HepG2 (cell line): ENCODE results near the gene LDAH. TPM values are rescaled to one million over a fixed set of nuclear protein-coding genes. Genes with fewer than 3 reads are reported as not detected.
"Not testable (repeated sequence)": the region's sequence is repeated elsewhere in the genome, so short reads cannot be mapped to it uniquely, and the experiment has no call there.

Experiments used
- BCL6 ChIP-seq: IDR thresholded peaks from 2 replicates; pipeline ENCODE4 v1.6.1; 2016; ENCODE audit warnings: missing genetic modification reagents, missing compliant biosample characterization
- FOXA1 ChIP-seq, 2 experiments: fragments of 450-650 bp in 1 of 2; sonication (generic) in 1 of 2; formaldehyde crosslinking in 1 of 2; IDR thresholded peaks; 2 replicates each; pipeline versions ENCODE4 v1.4.0 to v1.6.1; 2016 to 2020; ENCODE audit warnings: missing genetic modification reagents in 1 of 2
- FOXP1 ChIP-seq, 2 experiments: fragments of 450-650 bp in 1 of 2; IDR thresholded peaks; 2 replicates each; pipeline ENCODE4 v1.6.1; 2017 to 2018; ENCODE audit warnings: antibody characterized with exemption in 1 of 2
- GATAD2A ChIP-seq: IDR thresholded peaks from 2 replicates; pipeline ENCODE4 v1.6.1; 2016
- HDAC2 ChIP-seq: sonication (generic); formaldehyde crosslinking; IDR thresholded peaks from 2 replicates; pipeline ENCODE4 v1.4.0; 2020; ENCODE audit warnings: missing genetic modification reagents
- HNF4A ChIP-seq: sonication (generic); formaldehyde crosslinking; IDR thresholded peaks from 2 replicates; pipeline ENCODE4 v1.4.0; 2020; ENCODE audit warnings: missing genetic modification reagents
- NCOA2 ChIP-seq: sonication (generic); formaldehyde crosslinking; IDR thresholded peaks from 2 replicates; pipeline ENCODE4 v1.8.0; 2022; ENCODE audit warnings: inconsistent platforms
- ONECUT2 ChIP-seq: sonication (generic); formaldehyde crosslinking; IDR thresholded peaks from 2 replicates; pipeline ENCODE4 v1.4.0; 2020; ENCODE audit warnings: missing genetic modification reagents
- SIX1 ChIP-seq: sonication (generic); formaldehyde crosslinking; IDR thresholded peaks from 2 replicates; pipeline ENCODE4 v1.4.0; 2020; ENCODE audit warnings: missing genetic modification reagents, borderline replicate concordance
- SOX13 ChIP-seq, 3 experiments: fragments of 450-650 bp in 1 of 3; sonication (generic) in 1 of 3; formaldehyde crosslinking in 1 of 3; IDR thresholded peaks in 2 of 3; conservative IDR thresholded peaks in 1 of 3; 2 replicates each; pipeline versions ENCODE4 v1.5.0 to v1.6.1; 2016 to 2020; ENCODE audit warnings: antibody characterized with exemption in 1 of 3, mild to moderate bottlenecking in 1 of 3, missing compliant biosample characterization in 1 of 3, missing genetic modification reagents in 1 of 3, moderate library complexity in 1 of 3
- TCF7 ChIP-seq: sonication (generic); IDR thresholded peaks from 2 replicates; pipeline ENCODE4 v1.6.1; 2016; ENCODE audit warnings: antibody characterized with exemption, low read depth
- THAP11 ChIP-seq: IDR thresholded peaks from 2 replicates; pipeline ENCODE4 v1.6.1; 2016; ENCODE audit warnings: missing biosample characterization, missing genetic modification reagents
- polyA plus RNA-seq, 8 experiments: library from polyadenylated mRNA; depleted of rRNA in 3 of 8; stranded (reverse) in 7 of 8; unstranded in 1 of 8; fragments of >200 nt; fragmentation: Illumina TruSeq in 4 of 8; extraction: Trizol in 4 of 8; gene quantifications; 2 replicates each; pipeline versions ENCODE4 v1.2.1 to v1.2.3, GENCODE V29; 2011 to 2016; ENCODE audit warnings: low read depth in 4 of 8, missing spikeins in 1 of 8, mixed read lengths in 1 of 8; ENCODE audit not compliant: insufficient read depth in 1 of 8
- total RNA-seq, 5 experiments: library from RNA; depleted of rRNA; stranded (reverse); fragments of >200 nt; fragmentation: Illumina TruSeq; extraction: Trizol; gene quantifications; 2 replicates each; pipeline ENCODE4 v1.2.3, GENCODE V29; 2016; ENCODE audit warnings: low read depth in 1 of 5
- TF ChIP-seq, protein P1 (sequence below): sonication (generic); formaldehyde crosslinking; conservative IDR thresholded peaks from 2 replicates; pipeline ENCODE4 v1.4.0; 2020; ENCODE audit warnings: mild to moderate bottlenecking, missing genetic modification reagents, moderate library complexity
- TF ChIP-seq, protein P2 (sequence below): IDR thresholded peaks from 2 replicates; pipeline ENCODE4 v1.6.1; 2016; ENCODE audit warnings: low read depth, missing genetic modification reagents, missing compliant biosample characterization
- TF ChIP-seq, protein P3 (sequence below): IDR thresholded peaks from 2 replicates; pipeline ENCODE4 v1.4.0; 2020; ENCODE audit warnings: mild to moderate bottlenecking, missing genetic modification reagents

Gene LDAH
- total and polyA plus RNA-seq, 2 of the 13 experiments (the other 11 are each of a cell fraction or from before 2014, with no cell fraction given): 28.8 to 46.2 TPM

DNA sequence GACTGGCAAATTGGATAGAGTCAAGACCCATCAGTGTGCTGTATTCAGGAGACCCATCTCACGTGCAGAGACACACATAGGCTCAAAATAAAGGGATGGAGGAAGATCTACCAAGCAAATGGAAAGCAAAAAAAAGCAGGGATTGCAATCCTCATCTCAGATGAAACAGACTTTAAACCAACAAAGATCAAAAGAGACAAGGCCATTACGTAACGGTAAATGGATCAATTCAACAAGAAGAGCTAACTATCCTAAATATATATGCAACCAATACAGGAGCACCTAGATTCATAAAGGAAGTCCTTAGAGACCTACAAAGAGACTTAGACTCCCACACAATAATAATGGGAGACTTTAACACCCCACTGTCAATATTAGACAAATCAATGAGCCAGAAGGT lies 109.3 kb downstream of the LDAH start (continued):
- TF ChIP-seq FOXP1, FOXA1, SOX13 (IDR thresholded peaks at IDR 0.05): not testable (repeated sequence)
- TF ChIP-seq FOXP1 (CRISPR knock-in tag; IDR thresholded peaks at IDR 0.05) (peak; percentile 62; the same call in 1 of the 2 replicates), SIX1 (peak; percentile 41; the same call in 1 of the 2 replicates), BCL6 (CRISPR knock-in tag) (0 out of 2 replicates have a peak, but pooled peaks have one; percentile 28), GATAD2A (CRISPR knock-in tag) (peak; percentile 63), THAP11 (CRISPR knock-in tag) (0 out of 2 replicates have a peak, but pooled peaks have one; percentile 36), TCF7 (peak; percentile 75; the same call in 1 of the 2 replicates), HDAC2 (CRISPR knock-in tag) (0 out of 2 replicates have a peak, but pooled peaks have one; percentile 19), FOXA1 (CRISPR knock-in tag; IDR thresholded peaks at IDR 0.05) (0 out of 2 replicates have a peak, but pooled peaks have one; percentile 45), SOX13 (CRISPR knock-in tag; conservative IDR thresholded peaks at IDR 0.05 in 1 of 2, IDR thresholded peaks at IDR 0.05 in 1 of 2) (peak in 1 of 2 experiments; percentile 49; a peak in 2 of 4 replicates), ONECUT2 (peak; percentile 55; the same call in 1 of the 2 replicates), NCOA2 (CRISPR knock-in tag) (peak; percentile 46; the same call in 1 of the 2 replicates), HNF4A (CRISPR knock-in tag) (peak; percentile 25; the same call in 1 of the 2 replicates)
- TF ChIP-seq, protein P1, sequence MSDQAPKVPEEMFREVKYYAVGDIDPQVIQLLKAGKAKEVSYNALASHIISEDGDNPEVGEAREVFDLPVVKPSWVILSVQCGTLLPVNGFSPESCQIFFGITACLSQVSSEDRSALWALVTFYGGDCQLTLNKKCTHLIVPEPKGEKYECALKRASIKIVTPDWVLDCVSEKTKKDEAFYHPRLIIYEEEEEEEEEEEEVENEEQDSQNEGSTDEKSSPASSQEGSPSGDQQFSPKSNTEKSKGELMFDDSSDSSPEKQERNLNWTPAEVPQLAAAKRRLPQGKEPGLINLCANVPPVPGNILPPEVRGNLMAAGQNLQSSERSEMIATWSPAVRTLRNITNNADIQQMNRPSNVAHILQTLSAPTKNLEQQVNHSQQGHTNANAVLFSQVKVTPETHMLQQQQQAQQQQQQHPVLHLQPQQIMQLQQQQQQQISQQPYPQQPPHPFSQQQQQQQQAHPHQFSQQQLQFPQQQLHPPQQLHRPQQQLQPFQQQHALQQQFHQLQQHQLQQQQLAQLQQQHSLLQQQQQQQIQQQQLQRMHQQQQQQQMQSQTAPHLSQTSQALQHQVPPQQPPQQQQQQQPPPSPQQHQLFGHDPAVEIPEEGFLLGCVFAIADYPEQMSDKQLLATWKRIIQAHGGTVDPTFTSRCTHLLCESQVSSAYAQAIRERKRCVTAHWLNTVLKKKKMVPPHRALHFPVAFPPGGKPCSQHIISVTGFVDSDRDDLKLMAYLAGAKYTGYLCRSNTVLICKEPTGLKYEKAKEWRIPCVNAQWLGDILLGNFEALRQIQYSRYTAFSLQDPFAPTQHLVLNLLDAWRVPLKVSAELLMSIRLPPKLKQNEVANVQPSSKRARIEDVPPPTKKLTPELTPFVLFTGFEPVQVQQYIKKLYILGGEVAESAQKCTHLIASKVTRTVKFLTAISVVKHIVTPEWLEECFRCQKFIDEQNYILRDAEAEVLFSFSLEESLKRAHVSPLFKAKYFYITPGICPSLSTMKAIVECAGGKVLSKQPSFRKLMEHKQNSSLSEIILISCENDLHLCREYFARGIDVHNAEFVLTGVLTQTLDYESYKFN (CRISPR knock-in tag): peak; percentile 34
- TF ChIP-seq, protein P2, sequence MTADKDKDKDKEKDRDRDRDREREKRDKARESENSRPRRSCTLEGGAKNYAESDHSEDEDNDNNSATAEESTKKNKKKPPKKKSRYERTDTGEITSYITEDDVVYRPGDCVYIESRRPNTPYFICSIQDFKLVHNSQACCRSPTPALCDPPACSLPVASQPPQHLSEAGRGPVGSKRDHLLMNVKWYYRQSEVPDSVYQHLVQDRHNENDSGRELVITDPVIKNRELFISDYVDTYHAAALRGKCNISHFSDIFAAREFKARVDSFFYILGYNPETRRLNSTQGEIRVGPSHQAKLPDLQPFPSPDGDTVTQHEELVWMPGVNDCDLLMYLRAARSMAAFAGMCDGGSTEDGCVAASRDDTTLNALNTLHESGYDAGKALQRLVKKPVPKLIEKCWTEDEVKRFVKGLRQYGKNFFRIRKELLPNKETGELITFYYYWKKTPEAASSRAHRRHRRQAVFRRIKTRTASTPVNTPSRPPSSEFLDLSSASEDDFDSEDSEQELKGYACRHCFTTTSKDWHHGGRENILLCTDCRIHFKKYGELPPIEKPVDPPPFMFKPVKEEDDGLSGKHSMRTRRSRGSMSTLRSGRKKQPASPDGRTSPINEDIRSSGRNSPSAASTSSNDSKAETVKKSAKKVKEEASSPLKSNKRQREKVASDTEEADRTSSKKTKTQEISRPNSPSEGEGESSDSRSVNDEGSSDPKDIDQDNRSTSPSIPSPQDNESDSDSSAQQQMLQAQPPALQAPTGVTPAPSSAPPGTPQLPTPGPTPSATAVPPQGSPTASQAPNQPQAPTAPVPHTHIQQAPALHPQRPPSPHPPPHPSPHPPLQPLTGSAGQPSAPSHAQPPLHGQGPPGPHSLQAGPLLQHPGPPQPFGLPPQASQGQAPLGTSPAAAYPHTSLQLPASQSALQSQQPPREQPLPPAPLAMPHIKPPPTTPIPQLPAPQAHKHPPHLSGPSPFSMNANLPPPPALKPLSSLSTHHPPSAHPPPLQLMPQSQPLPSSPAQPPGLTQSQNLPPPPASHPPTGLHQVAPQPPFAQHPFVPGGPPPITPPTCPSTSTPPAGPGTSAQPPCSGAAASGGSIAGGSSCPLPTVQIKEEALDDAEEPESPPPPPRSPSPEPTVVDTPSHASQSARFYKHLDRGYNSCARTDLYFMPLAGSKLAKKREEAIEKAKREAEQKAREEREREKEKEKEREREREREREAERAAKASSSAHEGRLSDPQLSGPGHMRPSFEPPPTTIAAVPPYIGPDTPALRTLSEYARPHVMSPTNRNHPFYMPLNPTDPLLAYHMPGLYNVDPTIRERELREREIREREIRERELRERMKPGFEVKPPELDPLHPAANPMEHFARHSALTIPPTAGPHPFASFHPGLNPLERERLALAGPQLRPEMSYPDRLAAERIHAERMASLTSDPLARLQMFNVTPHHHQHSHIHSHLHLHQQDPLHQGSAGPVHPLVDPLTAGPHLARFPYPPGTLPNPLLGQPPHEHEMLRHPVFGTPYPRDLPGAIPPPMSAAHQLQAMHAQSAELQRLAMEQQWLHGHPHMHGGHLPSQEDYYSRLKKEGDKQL: 0 out of 2 replicates have a peak, but pooled peaks have one; percentile 32
- TF ChIP-seq, protein P3, sequence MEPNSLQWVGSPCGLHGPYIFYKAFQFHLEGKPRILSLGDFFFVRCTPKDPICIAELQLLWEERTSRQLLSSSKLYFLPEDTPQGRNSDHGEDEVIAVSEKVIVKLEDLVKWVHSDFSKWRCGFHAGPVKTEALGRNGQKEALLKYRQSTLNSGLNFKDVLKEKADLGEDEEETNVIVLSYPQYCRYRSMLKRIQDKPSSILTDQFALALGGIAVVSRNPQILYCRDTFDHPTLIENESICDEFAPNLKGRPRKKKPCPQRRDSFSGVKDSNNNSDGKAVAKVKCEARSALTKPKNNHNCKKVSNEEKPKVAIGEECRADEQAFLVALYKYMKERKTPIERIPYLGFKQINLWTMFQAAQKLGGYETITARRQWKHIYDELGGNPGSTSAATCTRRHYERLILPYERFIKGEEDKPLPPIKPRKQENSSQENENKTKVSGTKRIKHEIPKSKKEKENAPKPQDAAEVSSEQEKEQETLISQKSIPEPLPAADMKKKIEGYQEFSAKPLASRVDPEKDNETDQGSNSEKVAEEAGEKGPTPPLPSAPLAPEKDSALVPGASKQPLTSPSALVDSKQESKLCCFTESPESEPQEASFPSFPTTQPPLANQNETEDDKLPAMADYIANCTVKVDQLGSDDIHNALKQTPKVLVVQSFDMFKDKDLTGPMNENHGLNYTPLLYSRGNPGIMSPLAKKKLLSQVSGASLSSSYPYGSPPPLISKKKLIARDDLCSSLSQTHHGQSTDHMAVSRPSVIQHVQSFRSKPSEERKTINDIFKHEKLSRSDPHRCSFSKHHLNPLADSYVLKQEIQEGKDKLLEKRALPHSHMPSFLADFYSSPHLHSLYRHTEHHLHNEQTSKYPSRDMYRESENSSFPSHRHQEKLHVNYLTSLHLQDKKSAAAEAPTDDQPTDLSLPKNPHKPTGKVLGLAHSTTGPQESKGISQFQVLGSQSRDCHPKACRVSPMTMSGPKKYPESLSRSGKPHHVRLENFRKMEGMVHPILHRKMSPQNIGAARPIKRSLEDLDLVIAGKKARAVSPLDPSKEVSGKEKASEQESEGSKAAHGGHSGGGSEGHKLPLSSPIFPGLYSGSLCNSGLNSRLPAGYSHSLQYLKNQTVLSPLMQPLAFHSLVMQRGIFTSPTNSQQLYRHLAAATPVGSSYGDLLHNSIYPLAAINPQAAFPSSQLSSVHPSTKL (CRISPR knock-in tag): peak; percentile 42; the same call in 1 of the 2 replicates
